GM12874 (cell line): ENCODE measurements around the gene BRD3.

ENCODE experiments used
- CTCF ChIP-seq: IDR thresholded peaks from 2 replicates; pipeline ENCODE4 v1.5.1; 2011; ENCODE audit warnings: low read depth, mild to moderate bottlenecking, control low read depth, low read length, moderate library complexity; ENCODE audit not compliant: insufficient read depth

BRD3 gene

DNA sequence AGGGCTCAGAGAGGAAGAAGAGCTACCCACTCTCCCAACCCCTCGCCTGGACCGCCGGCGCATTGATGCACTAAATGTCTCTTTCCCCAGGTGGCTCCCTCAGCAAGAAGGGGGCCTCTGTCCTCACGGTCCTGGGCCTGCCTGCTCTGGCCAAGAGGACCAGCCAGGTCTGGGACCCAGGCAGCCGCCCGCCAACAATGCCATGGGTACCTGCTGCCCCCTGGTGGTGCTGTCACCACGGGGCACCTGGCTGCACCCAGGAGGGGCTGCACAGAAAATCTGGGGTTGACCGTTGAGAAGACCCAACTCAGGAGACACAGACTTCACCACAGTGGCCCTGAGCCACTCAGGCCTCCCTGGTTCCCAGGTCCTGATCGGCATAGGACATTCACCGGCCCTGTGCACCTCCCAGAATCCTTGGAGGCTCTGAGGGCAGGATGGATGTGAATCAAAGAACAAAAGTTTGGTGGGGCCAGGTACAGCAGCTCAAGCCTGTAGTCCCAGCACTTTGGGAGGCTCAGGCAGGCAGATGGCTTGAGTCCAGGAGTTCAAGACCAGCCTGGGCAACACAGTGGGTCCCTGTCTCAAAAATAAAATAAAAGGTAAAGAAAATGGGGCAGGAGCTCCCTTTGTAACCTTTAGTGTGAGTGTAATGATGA, 73.3 kb downstream of the BRD3 start:
- peak; percentile 98 for TF ChIP-seq CTCF

GRCh38 chr9:133993635-133994253, 74.1 kb downstream of the BRD3 start:
- no peak for TF ChIP-seq CTCF

DNA sequence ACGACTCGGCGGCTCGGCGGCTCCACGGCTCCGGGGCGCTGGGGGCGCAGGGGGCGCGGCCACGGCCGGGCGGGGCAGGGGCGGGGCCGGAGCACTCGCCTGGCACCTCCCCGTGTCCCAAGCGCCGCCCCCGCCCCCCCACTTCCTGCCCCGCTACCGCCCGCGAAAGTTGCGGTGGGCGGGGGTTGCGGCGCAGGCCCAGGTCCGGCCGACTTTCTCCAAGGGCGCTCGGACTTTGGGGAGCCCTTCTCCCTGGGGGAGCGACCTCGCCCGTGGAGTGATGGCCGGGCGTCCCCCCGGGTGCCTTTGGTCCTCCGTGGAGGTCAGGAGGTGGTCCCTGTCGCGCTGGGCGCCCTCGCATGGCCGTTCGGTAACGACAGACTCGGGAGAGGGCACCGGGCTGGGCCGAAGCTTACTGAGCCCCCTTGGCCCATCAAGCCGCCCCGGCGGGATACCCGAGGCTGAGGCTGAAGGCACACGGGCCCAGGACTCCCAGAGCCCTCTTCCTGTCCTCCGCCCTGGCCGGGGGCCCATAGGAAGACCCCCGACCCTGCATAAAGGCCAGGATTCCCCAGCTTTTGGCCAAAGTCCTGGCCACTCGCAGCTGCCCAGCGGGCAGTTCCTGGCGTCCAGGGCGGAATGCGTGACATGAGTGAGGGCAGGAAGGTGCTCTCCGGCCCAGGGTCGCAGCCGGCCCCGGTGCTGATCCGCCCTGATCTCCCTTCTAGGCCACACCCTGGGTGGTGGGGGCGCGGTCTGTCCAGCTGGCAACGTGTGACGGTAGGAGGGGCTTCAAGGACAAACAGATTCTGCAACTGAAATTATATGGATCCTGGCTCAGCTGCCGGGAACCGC, 74.8 kb downstream of the BRD3 start:
- TF ChIP-seq CTCF, result peak; percentile 49

DNA sequence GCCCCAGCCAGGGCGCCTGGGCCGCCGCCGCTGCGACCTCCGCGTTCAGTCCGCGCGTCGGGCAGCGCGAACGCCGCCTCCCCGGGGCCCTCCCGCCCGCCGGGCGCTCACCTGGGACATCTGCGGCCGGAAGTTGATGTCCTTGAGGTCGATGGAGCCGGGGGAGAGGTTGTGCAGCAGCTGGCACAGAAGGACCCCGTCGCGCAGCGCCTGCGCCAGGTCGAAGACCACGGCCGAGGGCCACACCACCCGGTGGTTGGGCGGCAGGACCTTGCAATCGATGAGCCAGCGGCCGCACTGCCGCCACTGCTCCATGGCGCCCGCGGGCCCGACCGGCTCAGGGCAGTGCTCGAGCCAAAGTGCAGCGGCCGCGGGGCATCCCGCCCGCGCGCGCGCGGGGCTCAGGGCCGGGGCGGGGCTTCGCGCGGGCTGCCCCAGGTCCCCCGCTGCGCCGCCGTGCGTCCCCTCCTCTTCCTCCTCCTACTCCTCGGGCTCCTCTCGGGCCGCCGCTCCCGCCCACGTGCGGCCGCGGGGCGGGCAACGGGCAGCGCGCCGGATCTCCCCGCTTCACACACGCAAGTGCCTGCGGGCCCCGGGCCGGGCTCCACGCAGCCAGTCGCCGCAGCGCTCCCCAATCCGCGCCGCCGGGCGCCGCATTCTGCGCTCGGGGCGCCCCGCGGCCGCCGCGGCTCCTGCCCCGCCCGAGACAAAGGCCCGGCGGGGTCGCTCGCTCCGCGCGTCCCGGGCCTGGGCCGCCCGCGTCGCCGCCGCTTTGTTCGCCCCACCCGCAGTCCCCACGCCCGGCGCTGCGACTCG, 75.7 kb downstream of the BRD3 start, which contains the start of gene VAV2:
Gene VAV2 (minus strand): TSS at position 361 of the 816 bp plus-strand sequence. CDS start 46 bp downstream, at position 315.
- 0 out of 2 replicates have a peak, but pooled peaks have one; percentile 0 for TF ChIP-seq CTCF

DNA sequence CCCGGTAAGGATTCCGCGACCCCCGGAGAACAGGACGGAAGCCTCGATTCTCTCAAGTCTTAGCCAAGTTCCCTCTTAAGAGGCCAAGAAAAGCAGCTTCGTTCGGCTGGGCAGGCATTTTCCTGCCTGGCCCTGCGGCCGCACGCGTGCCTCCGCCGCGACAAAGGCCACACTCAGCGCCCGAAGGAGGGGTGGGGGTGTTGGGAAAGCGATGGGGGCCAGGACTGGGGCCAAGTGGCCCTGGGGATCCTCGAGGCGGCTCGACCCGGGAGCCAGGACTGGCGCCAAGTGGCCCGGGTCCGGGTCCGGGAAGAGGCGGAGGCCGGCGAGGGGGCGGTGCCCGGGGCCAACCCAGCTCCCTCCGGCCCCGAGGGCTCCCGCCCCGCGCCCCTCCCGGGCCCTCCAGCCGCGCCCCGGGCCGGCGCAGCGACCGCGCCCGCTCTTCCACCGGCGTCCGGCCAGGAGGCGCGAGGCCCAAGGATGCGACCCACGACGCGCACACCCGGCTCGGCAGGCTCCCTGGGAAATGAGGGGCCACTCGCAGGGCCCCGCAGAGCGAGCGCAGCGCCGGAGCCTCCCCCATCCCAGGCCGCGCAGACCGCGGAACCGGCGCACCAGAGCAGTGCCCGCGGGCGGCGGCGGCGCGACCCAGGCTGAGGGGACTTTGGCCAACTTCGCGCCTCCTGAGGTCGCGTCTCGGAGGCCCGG, 76.5 kb downstream of the BRD3 start:
- no peak for TF ChIP-seq CTCF

DNA sequence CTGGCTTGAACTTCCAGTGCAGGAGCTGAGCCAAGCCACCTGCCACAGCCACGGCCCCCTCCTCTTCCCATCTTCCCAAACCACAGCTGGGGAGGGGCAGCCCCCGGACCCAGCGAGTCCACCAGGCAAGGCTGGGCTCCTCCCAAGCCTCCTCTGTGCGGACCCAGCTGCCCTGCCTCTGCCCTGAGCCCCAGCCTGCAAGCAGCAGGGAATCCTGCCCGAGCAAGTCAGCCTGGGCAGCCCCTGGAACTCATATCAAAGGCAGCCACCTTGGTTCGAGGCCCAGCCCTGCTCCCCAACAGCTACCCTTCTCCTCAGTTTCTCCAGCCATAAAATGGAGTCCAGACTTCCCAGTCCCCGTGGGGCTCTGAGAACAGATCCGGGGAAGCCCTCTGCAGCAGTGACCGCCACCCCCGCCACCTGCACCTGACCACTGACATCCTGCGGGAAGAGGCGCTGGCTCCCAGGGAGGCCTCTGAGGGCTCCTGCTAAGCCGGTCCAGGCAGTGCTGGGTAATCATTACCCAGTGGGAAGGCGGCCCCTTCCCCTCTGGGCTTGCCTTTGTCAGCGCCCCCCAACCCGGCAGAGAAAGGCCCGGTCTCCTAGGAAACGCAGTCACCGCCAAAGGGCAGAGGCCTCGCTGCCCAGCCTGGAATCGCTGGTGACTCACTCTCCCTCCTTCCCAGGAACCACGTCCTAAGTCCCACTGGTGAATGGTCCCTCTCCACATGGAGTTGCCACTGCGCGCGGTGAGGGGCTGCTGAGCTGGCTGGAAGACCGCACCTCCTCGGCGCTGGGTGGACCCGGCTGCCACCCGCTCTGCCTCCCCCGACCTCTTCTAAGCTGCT, 77.2 kb downstream of the BRD3 start:
- no peak for TF ChIP-seq CTCF
